Measurements from ENCODE around the gene PHACTR1.

GRCh38 chr6:13278164-13278563 lies 561.6 kb downstream of the PHACTR1 start:
- TF ChIP-seq POLR2A (IDR thresholded peaks at IDR 0.05; ENCODE audit: low read length) (no peak), GATA1 (IDR thresholded peaks at IDR 0.05; ENCODE audit: low read depth, low read length) (no peak)
